SK-N-SH (cell line): ENCODE data around the gene SPRED3.

Source experiments
- CTCF ChIP-seq: fragments of 200-600 bp; sonication (generic); IDR thresholded peaks from 2 replicates; pipeline ENCODE4 v1.6.1; 2017; ENCODE audit warnings: antibody characterized with exemption, mild to moderate bottlenecking, moderate library complexity
- GABPA ChIP-seq: IDR thresholded peaks from 2 replicates; pipeline ENCODE4 v1.4.0; 2012; ENCODE audit warnings: low read depth, mild to moderate bottlenecking
- REST ChIP-seq: IDR thresholded peaks from 2 replicates; pipeline ENCODE4 v1.6.1; 2012; ENCODE audit warnings: mild to moderate bottlenecking, low read depth, low read length, moderate library complexity

GRCh38 chr19:38434549-38435051 lies 46.1 kb downstream of the SPRED3 start:
- no peak for TF ChIP-seq REST
- TF ChIP-seq CTCF, result no peak
- no peak for TF ChIP-seq GABPA
